A549 treated with CpdA at 1 μM for 4 hours (cell line): Measurements from ENCODE around the gene KIFC1. TPM values are rescaled to one million over a fixed set of nuclear protein-coding genes. Genes with fewer than 3 reads are reported as not detected.

Experiments used
- total RNA-seq: library from RNA; stranded (reverse); fragments of 200-300 nt; extraction: Qiagen RNA extraction; gene quantifications from 5 replicates; pipeline ENCODE4 v1.2.3, GENCODE V29; 2022; ENCODE audit warnings: low read depth

The KIFC1 gene
- total RNA-seq, result 40.9 to 46.6 TPM (median 43.1 TPM) in 5 replicates

GRCh38 chr6:33391278-33391921 lies at the start of gene KIFC1:
KIFC1 (plus strand) TSS chr6:33391823; CDS start chr6:33391986, 163 bp downstream.

GRCh38 chr6:33410711-33411631 lies 19.3 kb downstream of the KIFC1 start, which contains the start of gene PHF1:
PHF1 (plus strand) TSS chr6:33411014; CDS start chr6:33412264, 1,250 bp downstream.

GRCh38 chr6:33417903-33418689 lies 26.5 kb downstream of the KIFC1 start, which contains the start of gene CUTA:
CUTA (minus strand) TSS chr6:33418107; CDS start chr6:33418000, 107 bp downstream.

GRCh38 chr6:33419580-33420490 lies 28.2 kb downstream of the KIFC1 start, which contains the start of gene SYNGAP1:
SYNGAP1 (plus strand) TSS chr6:33420065; CDS start chr6:33420265, 200 bp downstream.

GRCh38 chr6:33454009-33454946 lies 62.7 kb downstream of the KIFC1 start, which contains the start of gene ZBTB9:
ZBTB9 (plus strand) TSS chr6:33454576; CDS start chr6:33455101, 525 bp downstream.

Other genes with a start within 250 kb of the KIFC1 start
- 0.76 to 1.2 TPM (median 0.82 TPM) in 5 replicates for gene COL11A2, start 199.4 kb upstream of the KIFC1 start, total RNA-seq
- gene RXRB, start 191.2 kb upstream of the KIFC1 start, total RNA-seq, result 17.7 to 24.3 TPM (median 22.1 TPM) in 5 replicates
- gene SLC39A7, start 191.0 kb upstream of the KIFC1 start, total RNA-seq, result 115 to 124 TPM (median 121 TPM) in 5 replicates
- 13.2 to 15.8 TPM (median 14.3 TPM) in 5 replicates for gene HSD17B8, start 187.2 kb upstream of the KIFC1 start, total RNA-seq
- 18.0 to 27.4 TPM (median 24.9 TPM) in 5 replicates for gene RING1, start 183.3 kb upstream of the KIFC1 start, total RNA-seq
- gene VPS52, start 119.9 kb upstream of the KIFC1 start, total RNA-seq, result 14.6 to 18.9 TPM (median 17.0 TPM) in 5 replicates
- gene RPS18, start 119.7 kb upstream of the KIFC1 start, total RNA-seq, result 2,487 to 2,796 TPM (median 2,684 TPM) in 5 replicates
- 0.38 to 0.72 TPM (median 0.55 TPM) in 5 replicates for gene B3GALT4, start 114.7 kb upstream of the KIFC1 start, total RNA-seq
- gene WDR46, start 102.6 kb upstream of the KIFC1 start, total RNA-seq, result 54.6 to 65.6 TPM (median 56.1 TPM) in 5 replicates
- 103 to 126 TPM (median 110 TPM) in 5 replicates for gene PFDN6, start 102.2 kb upstream of the KIFC1 start, total RNA-seq
- gene RGL2, start 92.9 kb upstream of the KIFC1 start, total RNA-seq, result 12.4 to 15.7 TPM (median 13.9 TPM) in 5 replicates
- 36.9 to 47.0 TPM (median 40.6 TPM) in 5 replicates for gene TAPBP, start 77.7 kb upstream of the KIFC1 start, total RNA-seq
- gene ZBTB22, start 74.1 kb upstream of the KIFC1 start, total RNA-seq, result 2.5 to 4.2 TPM (median 3.8 TPM) in 5 replicates
- 36.0 to 45.0 TPM (median 38.2 TPM) in 5 replicates for gene DAXX, start 68.9 kb upstream of the KIFC1 start, total RNA-seq
- gene PHF1, start 19.2 kb downstream of the KIFC1 start, total RNA-seq, result 14.1 to 20.9 TPM (median 18.6 TPM) in 5 replicates
- 172 to 231 TPM (median 211 TPM) in 5 replicates for gene CUTA, start 26.3 kb downstream of the KIFC1 start, total RNA-seq
- 3.9 to 6.9 TPM (median 4.9 TPM) in 5 replicates for gene SYNGAP1, start 28.2 kb downstream of the KIFC1 start, total RNA-seq
- gene ZBTB9, start 62.8 kb downstream of the KIFC1 start, total RNA-seq, result 11.6 to 12.5 TPM (median 11.7 TPM) in 5 replicates
- 32.0 to 39.3 TPM (median 38.0 TPM) in 5 replicates for gene BAK1, start 188.5 kb downstream of the KIFC1 start, total RNA-seq
- 32.8 to 46.5 TPM (median 37.0 TPM) in 5 replicates for gene ITPR3, start 229.5 kb downstream of the KIFC1 start, total RNA-seq